Activated T-helper 2 cell treated with anti-CD3 and anti-CD28 coated beads, Interferon-gamma antibody, Interleukin-2, Interleukin-4, amounts not matched to agents 10 μg/mL and 5 μg/mL and 100 μg/mL, durations not matched to agents 14 hours and 24 hours and 36 hours (primary cell): ENCODE results near the gene RNASE4. TPM values are rescaled to one million over a fixed set of nuclear protein-coding genes. Genes with fewer than 3 reads are reported as not detected.

Experiments
- DNase-seq: peaks from one replicate; pipeline ENCODE4 v3.0.0; 2021; ENCODE audit warnings: low spot score
- H3K27ac Mint-ChIP-seq: one replicate; pipeline ENCODE4 v1.8.0; 2021; ENCODE audit warnings: mixed read lengths
- H3K27me3 Mint-ChIP-seq: one replicate; pipeline ENCODE4 v1.8.0; 2021; ENCODE audit warnings: low read depth, mixed read lengths
- H3K36me3 Mint-ChIP-seq: one replicate; pipeline ENCODE4 v1.8.0; 2021; ENCODE audit warnings: low read depth, mixed read lengths
- H3K4me1 Mint-ChIP-seq: one replicate; pipeline ENCODE4 v1.8.0; 2021; ENCODE audit warnings: low read depth, mixed read lengths
- H3K4me3 Mint-ChIP-seq: one replicate; pipeline ENCODE4 v1.8.0; 2021; ENCODE audit warnings: low read depth, mild to moderate bottlenecking, moderate library complexity, mixed read lengths
- H3K9me3 Mint-ChIP-seq: one replicate; pipeline ENCODE4 v1.8.0; 2021; ENCODE audit warnings: mixed read lengths
- intact Hi-C: fragments of 100-400 bp; cut with micrococcal nuclease; formaldehyde crosslinking; loops from one replicate; pipeline ENCODE4 v1.15.1; 2023
- total RNA-seq: library from RNA; stranded (reverse); gene quantifications from 2 replicates; pipeline ENCODE4 v1.2.3, GENCODE V29; 2022

Gene RNASE4
- total RNA-seq, 1 donor from 2014 or later = 0.73 TPM

DNA sequence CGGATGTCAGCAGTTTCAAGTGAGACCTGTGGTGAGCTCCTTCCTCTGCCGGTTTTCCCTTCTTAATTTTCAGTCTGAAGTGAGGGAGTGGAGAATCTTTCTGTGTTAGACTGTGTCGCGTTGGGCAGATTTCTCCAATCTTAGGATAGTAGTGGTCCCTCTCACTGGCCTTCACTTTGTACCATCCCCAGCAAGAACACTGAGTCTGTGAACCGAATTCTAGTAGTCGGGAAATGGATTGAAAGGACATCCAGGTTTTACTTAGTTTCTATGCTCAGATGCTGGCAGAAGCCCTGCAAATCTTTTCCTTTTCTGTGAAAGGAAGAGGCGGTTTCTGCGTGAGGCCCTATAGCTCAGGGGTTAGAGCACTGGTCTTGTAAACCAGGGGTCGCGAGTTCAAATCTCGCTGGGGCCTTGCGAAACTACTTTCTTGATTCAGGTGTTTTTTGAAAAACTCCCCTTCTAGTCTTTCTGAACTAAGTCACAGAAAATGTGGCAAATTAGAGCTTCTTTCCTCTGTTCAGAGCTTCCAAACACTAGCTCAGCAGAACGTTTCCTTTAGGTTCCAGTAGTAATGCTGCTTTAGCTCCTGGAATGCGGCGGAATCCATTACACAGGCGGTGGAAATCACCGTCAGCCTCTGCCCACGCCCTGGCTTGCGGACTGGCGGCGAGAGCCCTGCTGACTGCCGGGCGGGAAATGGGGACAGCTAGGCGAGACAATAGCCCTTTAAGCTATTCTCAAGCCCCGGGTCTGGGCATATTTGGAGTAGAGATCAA lies 2.8 kb upstream of the RNASE4 start:
- Mint-ChIP-seq H3K27me3 (peaks cover 2% of the 10 kb centered on the region), H3K4me3 (no peak overlapping the region), H3K4me1 (peaks cover 26% of the 10 kb centered on the region), H3K27ac (no peak overlapping the region), H3K36me3 (no peaks in the 10 kb centered on the region), H3K9me3 (no peaks in the 10 kb centered on the region)
- intact Hi-C loops = loop anchor here (1.0 to 5.0 kb wide), 7 partner anchors 9 to 339 kb away; partner anchors contain the start of genes PARP2 and PIP4P1
- DNase-seq = peak; percentile 79

DNA sequence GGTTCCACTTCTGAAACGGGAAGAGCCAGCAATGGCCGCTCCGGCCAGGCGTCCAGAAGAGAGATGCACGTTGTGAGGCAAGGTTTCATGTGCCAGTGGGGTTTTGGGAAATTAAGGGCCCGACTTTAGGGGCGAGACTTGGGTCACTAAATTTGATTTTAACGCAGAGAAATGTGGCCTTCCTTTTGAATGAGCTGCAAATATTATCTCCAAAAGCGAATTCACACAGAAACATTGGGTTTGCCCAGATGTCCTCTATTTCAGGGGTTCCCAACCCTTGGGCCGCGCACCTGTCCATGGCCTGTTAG lies 2.3 kb upstream of the RNASE4 start:
- no peak for DNase-seq
- peaks cover 26% of the 10 kb centered on the region for H3K4me1 Mint-ChIP-seq
- peaks cover 2% of the 10 kb centered on the region for H3K27me3 Mint-ChIP-seq
- H3K27ac Mint-ChIP-seq = no peak overlapping the region
- H3K36me3 Mint-ChIP-seq = no peaks in the 10 kb centered on the region
- H3K9me3 Mint-ChIP-seq = no peaks in the 10 kb centered on the region
- H3K4me3 Mint-ChIP-seq = no peak overlapping the region
- intact Hi-C loops = loop anchor here (2.0 to 5.0 kb wide), 3 partner anchors 221 to 339 kb away; partner anchors contain the start of genes PARP2 and PIP4P1

DNA sequence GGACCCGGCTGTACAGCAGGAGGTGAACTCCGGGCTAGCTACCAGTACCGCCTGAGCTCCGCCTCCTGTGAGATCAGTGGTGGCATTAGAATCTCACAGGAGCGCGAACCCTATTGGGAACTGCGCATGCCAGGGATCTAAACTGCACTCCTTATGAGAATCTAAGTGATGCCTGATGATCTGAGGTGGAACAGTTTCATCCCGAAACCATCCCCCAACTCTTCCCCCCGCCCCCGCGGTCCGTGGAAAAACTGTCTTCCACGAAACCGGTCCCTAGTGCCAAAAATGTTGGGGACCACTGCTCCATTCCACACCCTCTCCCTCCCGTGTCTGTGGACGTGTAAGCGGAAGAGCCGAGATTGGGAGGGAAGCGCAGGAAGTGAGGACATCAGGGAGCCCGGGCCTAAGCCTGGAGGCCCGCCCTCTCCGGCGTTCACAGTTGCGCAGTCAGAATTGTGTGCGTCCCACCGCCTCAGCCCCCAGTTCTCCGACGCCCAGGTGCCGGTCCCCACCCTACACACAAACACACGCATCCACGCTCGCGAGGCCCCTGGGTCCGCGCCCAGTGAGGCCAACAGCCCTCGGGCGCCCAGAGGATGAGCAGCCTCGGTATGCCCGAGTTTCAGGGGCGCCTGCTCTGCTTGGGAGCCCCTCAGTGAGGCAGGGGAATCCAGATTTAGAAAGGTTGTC lies 1.8 kb upstream of the RNASE4 start:
- Mint-ChIP-seq H3K4me1 (peaks cover 26% of the 10 kb centered on the region), H3K27me3 (peaks cover 2% of the 10 kb centered on the region), H3K27ac (no peak overlapping the region), H3K9me3 (no peaks in the 10 kb centered on the region), H3K36me3 (no peaks in the 10 kb centered on the region), H3K4me3 (no peak overlapping the region)
- intact Hi-C loops = loop anchor here (1.0 to 5.0 kb wide), 4 partner anchors 69 to 340 kb away; partner anchors contain the start of genes PARP2 and PIP4P1
- DNase-seq = peak; percentile 68

DNA sequence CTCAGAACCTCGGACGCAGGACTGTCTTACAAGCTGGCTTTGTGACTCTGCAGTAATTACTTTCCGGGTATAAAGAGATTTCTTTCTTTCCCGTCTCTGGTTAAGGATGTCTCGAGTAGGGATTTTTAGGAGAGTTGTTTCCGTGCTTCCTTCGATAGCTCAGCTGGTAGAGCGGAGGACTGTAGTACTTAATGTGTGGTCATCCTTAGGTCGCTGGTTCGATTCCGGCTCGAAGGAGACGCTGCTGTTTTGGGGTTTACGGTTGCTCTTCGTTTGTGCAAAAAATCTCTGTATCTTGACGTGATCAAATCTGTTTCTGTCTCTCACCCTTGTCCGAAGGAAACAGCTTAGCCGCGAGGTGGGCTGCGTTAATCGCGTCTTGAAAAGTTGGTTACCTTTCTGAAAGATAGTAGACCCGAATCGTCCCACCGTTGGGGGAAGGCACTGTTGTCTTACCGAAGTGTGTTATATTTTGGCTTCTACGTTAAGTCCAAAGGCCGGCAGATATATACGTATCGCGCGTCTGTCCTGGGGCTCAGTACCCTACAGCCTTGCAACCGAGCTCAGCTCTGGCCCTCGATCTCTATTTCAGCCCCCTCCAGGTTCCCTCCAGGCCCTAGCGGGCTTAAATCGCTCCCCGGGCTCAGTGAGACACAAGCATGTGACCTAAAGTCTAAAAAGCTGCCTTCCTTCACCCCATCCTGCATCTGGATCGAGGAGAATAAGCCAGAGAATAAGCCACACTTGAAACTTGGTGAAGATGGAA lies 1.1 kb upstream of the RNASE4 start:
- peaks cover 28% of the 10 kb centered on the region for H3K4me1 Mint-ChIP-seq
- H3K36me3 Mint-ChIP-seq = no peaks in the 10 kb centered on the region
- intact Hi-C loops = loop anchor here (1.0 to 5.0 kb wide), 4 partner anchors 70 to 341 kb away; partner anchors contain the start of genes PARP2 and PIP4P1
- no peak overlapping the region for H3K27ac Mint-ChIP-seq
- peak; percentile 76 for DNase-seq
- H3K9me3 Mint-ChIP-seq = no peaks in the 10 kb centered on the region
- H3K27me3 Mint-ChIP-seq = peaks cover 2% of the 10 kb centered on the region
- no peak overlapping the region for H3K4me3 Mint-ChIP-seq

DNA sequence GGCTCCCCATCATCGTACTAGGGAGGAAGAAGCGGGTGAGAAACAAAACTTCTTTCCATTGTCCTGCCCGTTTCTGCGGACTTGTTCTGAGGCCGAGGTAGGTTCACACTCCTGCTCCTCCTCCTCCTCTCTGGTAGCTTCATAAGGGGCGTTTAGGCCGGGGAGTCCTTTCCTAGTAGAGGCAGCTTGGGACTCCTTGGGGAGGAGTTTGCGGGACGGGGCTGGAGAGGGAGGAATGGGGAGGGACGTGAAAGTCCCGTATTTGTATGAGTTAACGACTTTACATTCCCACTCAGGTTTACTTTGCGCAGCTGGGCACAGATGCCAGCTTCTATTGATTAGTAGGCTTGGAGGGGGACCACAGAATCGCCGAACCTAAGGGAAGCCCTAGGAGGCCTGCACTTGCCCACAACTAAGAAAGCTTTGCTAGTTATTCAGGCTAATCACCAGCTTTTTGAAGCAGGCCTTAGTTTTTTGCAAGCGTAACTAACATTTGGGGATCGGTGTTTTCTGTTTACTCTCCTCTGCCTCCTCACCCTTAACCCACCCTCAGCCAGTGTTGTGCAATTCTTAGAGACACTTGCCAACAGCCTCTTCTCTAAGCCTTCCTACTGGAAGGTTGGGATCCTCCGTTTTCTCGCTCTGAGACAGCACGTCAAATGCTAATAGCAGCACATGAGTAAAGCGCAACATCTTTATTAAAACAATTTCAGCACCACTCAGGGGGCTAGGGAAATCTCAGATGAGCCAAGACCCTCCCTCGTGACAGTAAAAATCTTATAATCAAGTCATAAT lies 499 bp downstream of the RNASE4 start:
- H3K9me3 Mint-ChIP-seq = no peaks in the 10 kb centered on the region
- H3K4me3 Mint-ChIP-seq = no peak overlapping the region
- peaks cover 32% of the 10 kb centered on the region for H3K4me1 Mint-ChIP-seq
- no peaks in the 10 kb centered on the region for H3K36me3 Mint-ChIP-seq
- DNase-seq = no peak
- intact Hi-C loops = loop anchor here (1.0 to 5.0 kb wide), 2 partner anchors 54 to 268 kb away; no protein-coding TSS in a partner anchor
- H3K27ac Mint-ChIP-seq = peak overlapping the region; percentile 22
- H3K27me3 Mint-ChIP-seq = peaks cover 2% of the 10 kb centered on the region

DNA sequence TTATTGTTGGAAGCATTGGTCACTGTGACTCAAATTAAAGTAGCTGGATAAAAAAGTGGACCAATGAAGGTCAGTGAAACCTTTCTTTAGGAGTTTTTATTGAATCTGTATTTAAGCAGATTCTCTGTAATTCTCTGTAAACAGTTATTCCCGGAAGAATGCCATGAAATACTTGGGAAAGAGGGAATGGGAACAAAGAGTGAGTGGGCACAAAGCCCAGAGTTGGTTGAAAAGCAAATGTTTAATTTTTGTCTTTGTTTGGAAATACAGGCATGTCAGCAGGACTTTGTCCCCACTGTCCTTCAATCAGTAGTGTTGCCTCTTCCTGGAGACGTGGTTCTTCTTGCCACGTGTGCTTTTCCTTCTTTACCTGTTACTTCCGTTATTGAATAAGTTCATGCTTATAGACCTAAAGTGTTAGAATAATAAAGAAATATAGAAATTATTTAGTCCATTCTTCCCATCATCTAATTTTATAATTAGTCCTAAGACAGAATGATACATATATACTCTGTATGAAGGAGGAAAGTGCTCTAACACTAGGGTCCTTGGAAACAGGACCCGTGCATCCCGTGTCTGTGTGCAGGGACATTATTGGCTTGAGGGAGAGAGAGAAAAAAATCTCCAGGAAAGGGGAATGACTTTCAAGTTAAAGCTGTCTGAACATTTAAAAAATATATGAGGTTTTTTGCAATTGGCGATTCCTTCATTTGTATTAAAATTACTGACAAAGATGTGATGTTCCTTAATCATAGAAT lies 2.2 kb downstream of the RNASE4 start:
- no peak overlapping the region for H3K4me3 Mint-ChIP-seq
- no peak for DNase-seq
- H3K27ac Mint-ChIP-seq = no peak overlapping the region
- intact Hi-C loops = no loop called here
- peaks cover 29% of the 10 kb centered on the region for H3K4me1 Mint-ChIP-seq
- H3K36me3 Mint-ChIP-seq = no peaks in the 10 kb centered on the region
- H3K9me3 Mint-ChIP-seq = no peaks in the 10 kb centered on the region
- peaks cover 2% of the 10 kb centered on the region for H3K27me3 Mint-ChIP-seq

DNA sequence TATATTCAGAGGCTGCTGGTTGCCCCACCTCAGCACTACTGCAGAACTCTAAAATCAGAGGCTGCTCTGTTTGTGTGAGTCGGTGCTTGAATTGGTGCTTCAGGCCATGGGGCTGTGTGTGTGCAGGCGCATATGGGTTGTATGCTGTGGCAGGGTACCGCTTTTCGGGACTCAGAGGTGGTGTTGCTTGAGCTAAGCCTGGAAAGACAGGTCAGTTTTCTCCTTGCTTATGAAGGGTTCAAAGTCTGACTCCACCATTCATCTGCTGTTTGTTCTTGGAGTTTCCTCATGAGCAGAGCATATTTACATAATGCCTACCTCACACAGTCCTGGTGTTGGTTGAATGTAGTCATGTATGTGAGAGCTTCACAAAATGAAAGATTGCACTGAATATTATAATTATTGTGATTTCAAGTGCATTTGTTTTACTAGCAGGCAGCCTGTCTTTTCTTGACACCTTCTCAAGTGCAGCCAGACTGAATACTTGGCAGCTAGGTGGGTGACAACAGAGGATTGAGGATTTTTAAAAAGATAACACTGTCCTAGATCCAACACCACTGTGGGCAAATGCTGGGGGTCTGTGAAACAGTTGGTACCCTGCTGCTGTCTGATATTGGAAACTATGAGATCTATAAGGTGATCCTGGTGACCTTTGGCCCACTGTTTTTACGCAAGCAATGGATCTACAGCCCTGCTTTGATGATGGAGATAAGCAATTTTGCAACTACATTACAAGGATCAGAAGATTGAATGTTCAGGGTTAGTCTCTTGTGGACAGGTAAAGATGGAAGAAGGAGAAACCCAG lies 3.2 kb downstream of the RNASE4 start:
- DNase-seq = no peak
- no peak overlapping the region for H3K4me3 Mint-ChIP-seq
- H3K9me3 Mint-ChIP-seq = no peaks in the 10 kb centered on the region
- intact Hi-C loops = no loop called here
- H3K27me3 Mint-ChIP-seq = peaks cover 2% of the 10 kb centered on the region
- peaks cover 28% of the 10 kb centered on the region for H3K4me1 Mint-ChIP-seq
- no peaks in the 10 kb centered on the region for H3K36me3 Mint-ChIP-seq
- no peak overlapping the region for H3K27ac Mint-ChIP-seq

DNA sequence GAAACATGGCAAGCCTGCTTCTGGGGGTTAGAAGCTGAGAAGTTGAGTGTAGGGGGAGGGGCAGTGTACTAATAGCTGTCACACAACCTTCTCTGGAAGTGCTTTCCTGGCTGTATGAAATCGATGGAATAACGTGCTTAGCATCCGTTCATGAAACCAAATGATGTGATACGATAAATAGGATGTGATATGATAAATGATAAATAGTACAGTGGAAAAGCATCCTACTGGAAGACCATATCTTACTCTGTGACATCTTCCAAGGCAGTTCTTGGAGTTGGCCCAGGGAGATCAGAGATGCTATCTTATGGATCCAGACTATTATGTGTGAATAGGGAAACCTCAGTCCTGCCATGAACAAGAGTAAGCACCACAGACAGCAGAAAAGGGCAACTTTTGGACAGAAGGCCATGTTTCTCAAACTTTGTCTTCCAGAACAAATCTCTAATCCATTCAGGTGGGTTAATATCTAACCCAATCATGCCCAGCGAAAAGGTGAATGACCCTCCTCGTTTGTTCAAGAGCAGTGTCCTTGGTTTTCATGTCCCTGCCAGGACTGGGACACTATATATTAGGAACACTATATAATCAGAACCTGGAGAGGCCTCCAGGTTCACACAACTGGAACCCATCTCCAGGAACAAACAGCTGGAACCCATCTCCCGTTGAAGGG lies 3.9 kb downstream of the RNASE4 start, which contains the start of gene ANG:
Gene ANG, plus strand, starts transcription at position 598 of the 673 bp plus-strand sequence. CDS start 4,801 bp downstream, outside the sequence.
- Mint-ChIP-seq H3K4me1 (peaks cover 31% of the 10 kb centered on the region), H3K9me3 (no peaks in the 10 kb centered on the region), H3K27me3 (peaks cover 2% of the 10 kb centered on the region), H3K4me3 (no peak within 1 kb of the TSS), H3K36me3 (no peaks in the 10 kb centered on the region), H3K27ac (no peak within 1 kb of the TSS)
- intact Hi-C loops = no loop called here
- no peak for DNase-seq

DNA sequence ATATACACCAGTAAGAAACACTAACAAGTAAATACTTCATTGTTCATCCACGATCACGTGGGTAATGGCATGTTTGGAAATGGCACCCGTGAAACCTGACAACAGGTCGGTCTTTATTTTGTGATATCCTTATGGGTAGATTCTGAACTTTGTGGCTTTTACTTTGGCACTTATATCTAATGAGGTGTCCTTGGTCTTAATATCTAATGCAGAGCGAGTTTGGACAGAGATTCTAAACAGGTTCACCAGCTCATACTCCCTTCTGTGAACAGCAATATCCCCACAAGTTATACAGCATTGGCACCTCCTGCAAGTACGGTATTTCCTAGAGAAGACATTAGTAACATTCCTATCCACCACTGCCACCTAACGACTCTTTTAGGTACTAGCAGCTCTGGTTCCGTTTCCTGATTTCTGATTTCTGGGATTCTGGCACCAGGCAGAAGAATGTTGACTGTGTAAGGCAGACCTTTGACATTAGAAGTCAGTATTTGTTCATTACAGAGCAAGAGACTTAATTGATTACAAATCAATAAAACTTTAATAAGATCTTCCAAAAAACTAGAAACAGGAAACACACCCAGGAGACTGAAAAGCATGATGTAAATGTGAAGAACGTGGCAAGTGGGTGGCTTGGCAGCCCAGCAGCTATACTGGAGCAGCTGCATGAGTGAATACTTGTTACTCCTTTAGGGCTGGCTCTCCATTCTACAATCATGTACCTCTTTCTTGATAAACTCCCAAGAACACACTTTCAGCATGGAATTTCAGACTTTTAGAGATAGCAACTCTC lies 6.7 kb downstream of the RNASE4 start:
- no peaks in the 10 kb centered on the region for H3K36me3 Mint-ChIP-seq
- no peaks in the 10 kb centered on the region for H3K9me3 Mint-ChIP-seq
- no peak overlapping the region for H3K27ac Mint-ChIP-seq
- peaks cover 29% of the 10 kb centered on the region for H3K4me1 Mint-ChIP-seq
- H3K27me3 Mint-ChIP-seq = peaks cover 1% of the 10 kb centered on the region
- peak; percentile 33 for DNase-seq
- no peak overlapping the region for H3K4me3 Mint-ChIP-seq
- intact Hi-C loops = loop anchor here (1.0 kb wide), 3 partner anchors 10 to 78 kb away; no protein-coding TSS in a partner anchor

DNA sequence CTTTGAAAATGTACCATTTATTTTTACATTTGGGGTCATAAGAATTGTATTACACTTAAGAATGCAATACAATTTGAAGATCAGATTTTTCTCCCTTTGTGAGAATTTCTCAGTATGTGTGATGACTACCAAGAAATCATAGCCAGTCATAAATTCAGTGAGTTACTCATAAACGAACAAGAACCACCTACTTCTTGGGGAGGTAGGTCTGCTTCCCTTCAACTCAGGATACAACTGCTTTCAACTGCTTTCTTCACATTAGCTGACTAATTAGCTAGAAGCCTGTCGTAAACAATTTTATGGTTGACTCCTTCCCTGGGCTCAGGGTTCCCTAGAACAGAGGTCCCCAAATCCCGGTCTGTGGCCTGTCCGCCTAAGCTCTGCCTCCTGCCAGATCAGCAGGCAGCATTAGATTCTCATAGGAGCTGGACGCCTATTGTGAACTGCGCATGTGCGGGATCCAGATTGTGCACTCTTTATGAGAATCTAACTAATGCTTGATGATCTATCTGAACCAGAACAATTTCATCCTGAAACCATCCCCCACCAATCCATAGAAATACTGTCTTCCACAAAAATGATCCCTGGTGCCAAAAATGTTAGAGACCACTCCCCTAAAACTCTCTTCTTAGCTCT lies 7.9 kb downstream of the RNASE4 start:
- Mint-ChIP-seq H3K27ac (peak overlapping the region; percentile 44), H3K9me3 (no peaks in the 10 kb centered on the region), H3K4me3 (no peak overlapping the region), H3K4me1 (peaks cover 28% of the 10 kb centered on the region), H3K36me3 (no peaks in the 10 kb centered on the region), H3K27me3 (no peaks in the 10 kb centered on the region)
- DNase-seq = no peak
- intact Hi-C loops = no loop called here
